HG02943 (cell line): Measurements from ENCODE around the gene DDX56.

Experiments used
- ATAC-seq: cut with Tn5 transposase; IDR thresholded peaks from one replicate; pipeline ENCODE4 v1.9.1; 2021; ENCODE audit warnings: mild to moderate bottlenecking, low read depth, moderate library complexity; ENCODE audit not compliant: unreplicated experiment

The DDX56 gene

DNA sequence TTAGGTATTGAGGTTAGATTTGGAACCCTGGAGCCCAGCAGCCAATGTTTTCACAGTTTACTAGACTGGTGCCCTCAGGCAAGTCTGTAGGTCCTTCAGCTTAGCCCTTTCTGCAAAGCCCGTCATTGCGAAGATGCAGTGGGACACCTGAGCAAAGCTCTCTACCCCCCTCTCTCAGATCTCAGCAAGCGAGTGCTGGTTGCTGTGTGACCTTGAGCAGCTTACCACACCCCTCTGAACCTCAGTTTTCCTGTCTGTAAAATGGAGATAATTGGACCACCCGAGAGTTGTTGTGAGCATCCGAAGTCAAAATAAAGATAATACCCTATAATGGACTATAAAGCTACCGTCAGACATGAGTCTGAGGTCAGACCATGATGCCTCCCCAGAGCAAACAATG, 36.3 kb downstream of the DDX56 start:
- ATAC-seq, result no peak

DNA sequence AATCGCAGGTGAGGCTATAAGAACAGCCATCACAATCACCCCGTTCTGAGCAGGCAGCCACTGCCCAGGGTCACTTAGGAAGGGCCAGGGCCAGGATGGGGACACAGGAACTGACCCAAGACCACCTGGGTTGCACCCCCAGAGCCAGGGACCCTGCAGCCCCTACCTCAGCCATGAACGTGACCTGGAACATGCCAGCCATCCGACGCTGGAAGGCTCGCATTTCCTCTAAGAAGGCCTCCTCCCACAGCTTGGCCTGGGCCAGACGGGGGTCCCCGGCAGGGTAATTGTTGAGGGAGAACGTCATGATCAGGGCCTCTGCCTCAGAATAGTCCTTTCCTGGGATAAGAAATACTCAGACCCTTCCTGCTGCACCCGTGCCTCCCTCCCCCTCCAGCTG, 37.6 kb downstream of the DDX56 start:
- no peak for ATAC-seq

DNA sequence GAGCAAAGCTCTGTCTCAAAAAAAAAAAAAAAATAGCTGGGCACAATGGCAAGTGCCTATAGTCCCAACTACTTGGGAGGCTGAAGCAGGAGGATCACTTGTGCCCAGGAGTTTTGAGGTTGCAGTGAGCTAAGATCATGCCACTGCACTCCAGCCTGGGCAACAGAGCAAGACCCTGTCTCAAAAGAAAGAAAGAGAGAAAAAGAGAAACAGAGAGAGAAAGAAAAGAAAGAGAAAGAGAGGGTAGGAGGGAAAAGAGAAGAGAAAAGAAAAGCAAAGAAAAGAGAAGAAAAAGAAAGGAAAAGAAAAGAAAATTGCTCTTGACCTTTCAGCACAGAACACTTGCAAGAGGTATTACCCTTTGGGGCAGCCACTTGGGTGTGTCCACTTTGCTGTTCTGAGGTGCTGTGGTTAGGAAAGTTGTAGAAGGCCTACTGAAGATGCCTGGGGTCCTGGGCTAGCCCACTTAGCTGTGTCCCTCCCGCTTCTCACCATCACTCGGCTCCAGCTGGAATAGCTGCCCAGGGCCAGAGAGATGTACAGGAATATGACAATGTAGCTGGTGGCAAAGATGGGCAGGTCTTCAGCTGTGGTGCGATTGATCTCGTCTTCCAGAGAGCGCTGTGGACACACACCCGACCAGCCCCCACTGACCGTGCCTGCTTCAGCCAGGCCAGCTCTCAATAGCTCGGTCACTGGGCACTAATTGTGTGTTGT, 38.2 kb downstream of the DDX56 start:
- no peak for ATAC-seq

DNA sequence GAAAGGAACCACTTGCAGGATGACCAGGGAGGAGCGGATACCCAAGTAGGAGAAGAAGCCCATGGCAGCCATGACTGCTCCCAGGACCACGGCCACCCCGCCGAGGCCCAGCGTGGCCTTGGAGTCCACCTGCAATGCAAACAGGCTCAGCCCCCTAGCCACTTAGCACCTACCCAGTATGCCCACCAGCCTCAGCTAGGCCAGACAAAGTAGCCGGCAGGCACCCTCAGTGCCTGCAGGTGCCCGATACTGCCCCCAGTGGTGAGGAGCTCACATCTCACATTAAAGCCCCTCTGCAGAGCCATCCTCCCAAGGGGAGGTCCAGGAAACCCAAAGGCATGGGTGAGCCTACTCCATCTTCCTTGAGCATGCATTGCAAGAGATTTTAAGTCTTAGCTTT, 39.2 kb downstream of the DDX56 start:
- ATAC-seq, result no peak

DNA sequence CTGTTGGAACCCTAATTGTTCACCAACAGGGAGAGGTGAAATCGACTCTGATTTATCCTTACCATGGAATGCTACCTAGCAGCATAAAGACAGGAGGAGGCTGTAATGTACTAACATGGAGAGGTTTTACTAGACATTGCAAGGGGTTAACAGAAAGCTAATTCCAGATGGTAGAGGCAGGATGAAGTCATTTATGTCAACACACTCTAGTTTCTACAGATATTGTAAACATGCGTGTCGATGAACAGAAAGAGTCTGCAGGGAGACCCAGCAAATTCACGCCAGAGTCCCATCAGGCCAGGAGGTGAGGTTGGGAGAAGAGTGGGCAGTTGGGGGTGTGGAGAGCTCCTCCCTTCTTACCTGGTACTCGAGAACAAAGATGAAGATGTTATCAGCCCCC, 39.6 kb downstream of the DDX56 start:
- no peak for ATAC-seq

DNA sequence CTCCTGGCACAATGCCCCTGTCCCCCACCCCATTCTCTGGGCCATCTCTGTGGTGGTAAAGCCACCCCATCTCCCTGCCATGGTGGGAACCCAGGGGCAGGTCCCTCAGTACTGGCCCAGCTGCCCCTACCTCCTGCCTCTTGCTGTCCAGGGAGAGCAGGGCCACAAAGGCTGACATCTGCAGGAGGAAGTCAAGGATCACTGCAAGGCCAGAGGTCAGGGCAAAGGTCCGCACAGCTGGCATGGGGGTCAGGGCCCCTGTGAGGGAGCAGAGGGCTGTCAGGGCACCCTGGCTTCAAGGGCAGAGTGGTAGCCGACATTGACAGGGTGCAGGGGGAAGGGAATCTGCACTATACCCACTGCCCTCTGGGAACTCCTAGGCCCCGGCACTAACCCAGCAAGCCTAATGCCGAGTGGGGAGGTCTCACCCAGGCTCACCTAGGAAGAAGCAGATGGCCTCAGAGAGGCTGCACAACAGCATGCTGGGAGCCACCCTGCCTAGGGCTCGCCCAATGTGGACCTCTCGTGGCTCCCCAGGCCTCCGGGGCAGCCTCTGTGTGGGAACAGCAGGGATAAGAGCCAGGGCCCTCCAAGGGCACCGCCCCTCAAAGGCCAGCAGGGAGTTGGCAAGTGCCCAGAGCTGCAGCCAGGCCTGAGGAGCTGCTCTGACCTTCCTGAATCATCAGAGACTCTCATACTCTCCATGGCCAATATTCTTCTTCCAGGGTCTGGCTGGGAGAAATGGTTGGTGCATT, 40.2 kb downstream of the DDX56 start:
- ATAC-seq, result no peak

DNA sequence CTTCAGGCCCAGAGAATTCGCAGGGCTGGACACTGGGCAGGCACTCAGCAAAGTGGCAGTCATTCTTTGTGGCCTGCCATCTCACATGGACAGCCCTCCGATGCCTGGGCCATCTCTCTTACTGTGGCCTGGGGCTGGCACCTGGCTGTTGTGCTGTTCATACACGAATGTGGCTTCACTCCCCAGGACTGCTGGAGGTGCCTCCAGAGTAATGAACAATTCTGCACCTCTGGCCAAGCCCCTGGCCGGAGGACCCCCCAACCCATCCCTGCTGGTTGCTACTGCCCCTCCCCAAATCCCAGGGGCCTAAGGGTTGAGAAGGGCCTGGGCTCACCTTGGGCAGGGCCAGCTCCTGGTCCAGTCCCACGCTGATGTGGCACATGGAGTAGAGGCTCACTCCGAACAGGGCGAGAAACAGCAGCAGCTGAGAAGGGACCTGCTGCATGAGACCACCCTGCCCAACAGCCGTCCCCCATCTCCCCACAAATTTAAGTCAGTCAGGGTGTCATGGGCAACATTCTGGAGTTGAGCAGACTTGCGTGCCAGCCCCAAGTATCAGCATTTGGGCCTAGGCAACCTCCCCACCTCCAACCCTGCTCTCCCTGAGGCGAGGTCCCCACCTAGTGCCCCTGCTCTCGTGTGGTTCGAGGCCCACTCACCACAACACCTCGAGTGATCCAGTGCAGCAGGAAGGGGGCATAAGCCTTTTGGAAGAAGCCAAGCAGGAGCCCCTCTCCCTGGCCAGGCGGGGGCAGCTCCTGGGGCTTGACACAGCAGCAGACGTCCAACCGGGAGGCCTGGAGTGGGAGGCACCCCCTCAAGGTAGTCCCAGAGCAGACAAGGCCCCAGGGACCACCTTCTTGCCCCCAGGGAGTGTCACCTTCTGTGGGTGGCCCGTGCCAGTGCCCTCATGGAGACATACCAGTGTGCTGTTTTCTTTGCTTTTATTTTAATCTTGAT, 42.0 kb downstream of the DDX56 start:
- no peak for ATAC-seq

DNA sequence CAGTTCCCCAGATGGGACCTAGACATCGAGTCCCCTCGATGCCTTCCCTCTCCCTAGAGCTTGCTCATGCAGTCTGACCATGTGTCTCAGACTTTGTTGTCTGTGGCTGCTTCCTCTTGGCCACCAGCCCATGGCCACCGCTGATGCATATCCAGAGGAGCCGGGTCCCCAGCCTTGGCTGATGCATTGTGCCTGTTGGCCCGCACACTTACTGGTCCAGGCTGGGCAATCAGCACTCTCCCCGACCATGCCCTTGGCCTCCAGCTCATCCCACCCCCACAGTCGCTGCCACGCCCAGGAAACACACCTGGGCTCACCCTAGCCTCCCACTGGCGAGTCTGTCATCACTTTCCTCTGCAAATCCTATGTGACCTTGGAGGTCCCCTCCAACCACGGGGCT, 42.7 kb downstream of the DDX56 start:
- no peak for ATAC-seq

DNA sequence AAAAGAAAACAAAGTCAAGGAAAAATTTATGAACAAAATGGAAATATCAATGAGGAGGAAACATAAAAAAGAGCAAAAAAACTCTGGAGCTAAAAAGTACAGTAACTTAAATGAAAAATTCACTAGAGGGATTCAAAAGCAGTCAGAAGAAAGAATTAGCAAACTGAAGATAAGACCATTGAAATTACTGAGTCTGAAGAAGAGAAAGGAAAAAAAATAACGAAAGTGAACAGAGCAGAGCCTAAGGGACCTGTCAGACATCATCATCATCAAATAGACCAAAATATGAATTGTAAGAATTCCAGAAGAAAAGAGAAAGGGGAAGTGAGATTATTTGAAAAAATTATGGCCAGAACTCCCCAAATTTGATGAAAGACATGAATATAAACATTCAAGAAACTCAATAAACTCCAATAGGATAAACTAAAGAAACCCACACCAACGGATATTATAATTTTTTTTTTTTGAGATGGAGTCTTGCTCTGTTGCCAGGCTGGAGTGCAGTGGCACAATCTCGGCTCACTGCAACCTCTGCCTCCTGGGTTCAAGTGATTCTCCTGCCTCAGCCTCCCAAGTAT, 48.8 kb downstream of the DDX56 start:
- ATAC-seq, result no peak

DNA sequence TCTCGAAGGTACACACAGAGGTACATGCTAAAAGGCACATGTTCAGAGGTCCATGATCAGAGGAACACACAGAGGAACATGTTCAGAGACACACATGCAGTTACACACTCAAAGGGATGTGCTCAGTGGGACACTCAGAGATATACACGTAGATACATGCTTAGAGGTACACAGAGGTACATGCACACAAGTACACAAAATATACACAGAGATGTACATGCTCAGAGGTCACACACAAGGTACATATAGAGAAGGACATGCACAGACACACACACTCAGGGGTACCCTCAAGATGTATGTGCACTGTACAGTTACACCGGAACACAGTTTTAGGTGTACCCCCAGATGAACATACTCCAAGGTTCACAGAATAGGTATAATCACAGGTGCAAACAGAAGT, 51.4 kb downstream of the DDX56 start:
- no peak for ATAC-seq

DNA sequence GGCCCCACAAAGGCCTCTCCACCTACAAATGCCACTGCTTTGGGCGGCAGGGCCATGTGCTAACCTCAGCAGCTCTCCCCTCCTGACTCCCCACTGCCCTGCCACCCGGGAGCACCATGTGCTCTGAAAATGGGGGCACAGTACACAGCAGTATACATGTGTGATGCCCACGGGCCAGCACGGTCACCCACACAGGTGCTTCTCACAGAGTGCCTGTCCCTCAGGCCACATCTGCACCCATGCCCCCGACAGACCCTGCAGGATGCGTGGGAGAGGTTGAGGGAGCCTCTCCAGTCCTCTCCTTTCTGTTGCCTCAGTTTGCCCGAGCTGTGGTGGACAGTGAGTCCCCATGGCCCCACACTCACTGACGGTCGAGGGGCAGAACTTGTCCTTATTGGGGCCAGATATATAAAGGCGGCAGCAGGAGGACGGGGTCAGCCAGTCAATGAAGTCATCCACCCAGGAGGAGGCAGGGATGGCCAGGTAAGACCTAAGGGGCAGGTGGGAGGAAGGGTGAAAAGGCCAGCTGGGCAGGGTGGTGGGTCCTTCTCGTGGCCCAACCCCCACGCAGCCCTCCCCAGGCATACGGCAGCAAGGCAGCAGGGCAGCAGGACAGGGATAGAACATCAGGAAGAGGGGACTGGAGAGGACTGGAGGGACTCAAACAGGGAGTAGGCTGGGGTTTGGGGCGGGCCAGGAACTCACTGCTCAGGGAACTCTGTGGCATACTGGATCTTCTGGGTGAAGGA, 52.2 kb downstream of the DDX56 start:
- ATAC-seq, result no peak

DNA sequence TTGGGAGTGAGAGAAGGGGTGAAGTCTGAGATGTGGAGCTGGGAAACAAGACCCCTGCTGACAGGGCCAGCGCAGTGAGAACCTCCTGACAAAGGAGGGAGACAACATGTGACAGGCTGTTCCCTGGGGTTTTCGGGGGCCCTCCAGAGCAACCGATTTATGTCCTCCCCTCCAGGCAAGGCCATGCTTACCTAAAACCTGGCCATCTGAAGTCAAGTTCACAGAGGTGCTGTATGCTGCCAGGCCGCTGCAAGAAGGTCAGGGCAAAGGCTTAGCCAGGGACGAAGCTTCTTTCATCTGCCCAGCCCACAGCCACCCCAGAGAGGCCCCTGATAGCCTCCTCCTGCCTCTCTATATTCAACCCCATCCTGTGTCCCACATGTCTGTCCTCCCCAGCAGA, 53.1 kb downstream of the DDX56 start:
- ATAC-seq, result no peak

DNA sequence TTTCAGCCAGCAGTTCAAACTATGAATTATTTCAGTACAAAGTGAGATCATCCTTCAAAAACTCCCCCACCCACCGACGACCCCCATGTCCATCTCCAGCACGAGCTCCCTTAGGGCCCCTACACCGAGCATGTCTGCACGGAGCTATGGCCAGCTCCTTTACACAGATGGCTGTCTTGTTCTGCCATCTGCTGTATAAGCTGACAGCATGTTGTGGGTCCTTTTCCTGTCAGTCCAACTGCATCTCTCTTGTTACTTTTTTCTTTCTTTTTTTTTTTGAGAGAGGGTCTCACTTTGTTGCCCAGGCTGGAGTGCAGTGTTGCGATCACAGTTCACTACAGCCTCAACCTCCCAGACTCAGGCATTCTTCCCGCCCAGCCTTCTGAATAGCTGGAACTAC, 54.2 kb downstream of the DDX56 start:
- no peak for ATAC-seq

DNA sequence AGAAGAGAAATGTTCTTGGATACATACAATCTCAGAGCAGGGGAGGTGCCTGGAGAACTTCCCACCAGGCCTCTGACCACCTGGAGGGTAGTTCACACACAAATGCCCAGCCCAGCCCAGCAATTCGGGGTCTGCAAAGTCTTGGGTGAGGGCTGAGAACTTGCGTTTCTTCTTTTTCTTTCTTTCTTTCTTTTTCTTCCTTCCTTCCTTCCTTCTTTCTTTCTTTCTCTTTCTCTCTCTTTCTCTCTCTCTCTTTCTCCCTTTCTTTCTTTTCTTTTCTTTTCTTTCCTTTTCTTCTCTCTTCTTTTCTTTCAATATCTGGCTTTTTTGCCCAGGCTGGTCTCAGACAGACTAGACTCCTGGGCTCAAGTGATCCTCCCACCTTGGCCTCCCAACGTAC, 54.9 kb downstream of the DDX56 start:
- ATAC-seq, result no peak

DNA sequence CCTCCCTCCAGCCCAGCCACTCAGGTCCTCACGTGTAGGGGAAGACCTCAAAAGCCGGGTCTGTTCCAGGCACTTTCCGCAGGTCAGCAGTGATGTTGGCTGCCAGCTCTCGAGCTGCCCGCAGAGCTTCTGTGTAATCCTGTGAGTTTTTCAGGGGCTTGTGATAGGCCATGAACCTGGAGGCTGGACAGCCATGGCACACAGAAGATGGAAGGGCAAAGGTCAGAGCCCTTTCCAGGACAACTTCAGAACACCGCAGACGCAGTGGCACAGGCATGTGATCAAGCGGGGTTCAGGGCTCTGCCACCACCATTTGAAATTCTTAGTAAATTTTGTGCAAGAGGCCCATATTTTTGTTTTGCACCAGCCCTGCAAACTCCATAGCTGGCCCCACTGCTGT, 56.5 kb downstream of the DDX56 start:
- no peak for ATAC-seq
